SK-N-SH treated with all-trans-retinoic acid at 6 μM for 48 hours (cell line): Measurements from ENCODE around the gene GRN.

Source experiments
- ATAC-seq: fragments of 200-7000 bp; cut with Tn5 transposase; 3 replicates; pipeline ENCODE4 v1.9.1; 2020; ENCODE audit warnings: mild to moderate bottlenecking, moderate library complexity
- ARNTL ChIP-seq: fragments of 450-650 bp; formaldehyde crosslinking; IDR thresholded peaks from 2 replicates; pipeline ENCODE4 v1.5.0; 2020; ENCODE audit warnings: low read depth, mild to moderate bottlenecking, moderate library complexity, borderline replicate concordance
- BACH2 ChIP-seq: fragments of 250-450 bp; sonication (Bioruptor Pico); IDR thresholded peaks from 2 replicates; pipeline ENCODE4 v1.9.0; 2021; ENCODE audit warnings: mild to moderate bottlenecking, borderline replicate concordance
- CREB5 ChIP-seq: fragments of 250-450 bp; sonication (Bioruptor Pico); IDR thresholded peaks from 2 replicates; pipeline ENCODE4 v1.5.1; 2020; ENCODE audit warnings: low read depth, mild to moderate bottlenecking, moderate library complexity
- CSDC2 ChIP-seq: fragments of 250-450 bp; sonication (Bioruptor Pico); IDR thresholded peaks from 2 replicates; pipeline ENCODE4 v1.5.0; 2020; ENCODE audit warnings: mild to moderate bottlenecking, moderate library complexity
- CSRNP3 ChIP-seq: fragments of 250-450 bp; sonication (Bioruptor Pico); IDR thresholded peaks from 2 replicates; pipeline ENCODE4 v1.5.1; 2021; ENCODE audit warnings: mild to moderate bottlenecking, moderate library complexity
- ESRRG ChIP-seq: fragments of 250-450 bp; sonication (Bioruptor Pico); IDR thresholded peaks from 2 replicates; pipeline ENCODE4 v1.6.1; 2021; ENCODE audit warnings: mild to moderate bottlenecking
- GLIS3 ChIP-seq: fragments of 250-450 bp; sonication (Bioruptor Pico); IDR thresholded peaks from 2 replicates; pipeline ENCODE4 v1.5.0; 2020; ENCODE audit warnings: mild to moderate bottlenecking, moderate library complexity
- ISL1 ChIP-seq: fragments of 250-450 bp; sonication (Bioruptor Pico); IDR thresholded peaks from 2 replicates; pipeline ENCODE4 v2.1.2; 2022; ENCODE audit warnings: mild to moderate bottlenecking, moderate library complexity
- OSR1 ChIP-seq: fragments of 250-450 bp; sonication (Bioruptor Pico); IDR thresholded peaks from 2 replicates; pipeline ENCODE4 v1.8.0; 2022; ENCODE audit warnings: moderate library complexity, mild to moderate bottlenecking, inconsistent platforms
- PATZ1 ChIP-seq: fragments of 250-450 bp; sonication (Bioruptor Pico); IDR thresholded peaks from 2 replicates; pipeline ENCODE4 v1.8.0; 2020; ENCODE audit warnings: mild to moderate bottlenecking, moderate library complexity, borderline replicate concordance
- POU6F1 ChIP-seq: fragments of 250-450 bp; sonication (Bioruptor Pico); IDR thresholded peaks from 2 replicates; pipeline ENCODE4 v1.8.0; 2021; ENCODE audit warnings: low read depth, mild to moderate bottlenecking, moderate library complexity, borderline replicate concordance
- PPARA ChIP-seq: fragments of 250-450 bp; sonication (Bioruptor Pico); IDR thresholded peaks from 2 replicates; pipeline ENCODE4 v1.5.0; 2020; ENCODE audit warnings: mild to moderate bottlenecking, borderline replicate concordance
- RARB ChIP-seq: fragments of 250-450 bp; sonication (Bioruptor Pico); IDR thresholded peaks from 2 replicates; pipeline ENCODE4 v1.8.0; 2021; ENCODE audit warnings: mild to moderate bottlenecking, moderate library complexity
- SNAI2 ChIP-seq: fragments of 250-450 bp; sonication (Bioruptor Pico); IDR thresholded peaks from 2 replicates; pipeline ENCODE4 v1.5.0; 2020; ENCODE audit warnings: mild to moderate bottlenecking, moderate library complexity
- TCF4 ChIP-seq: fragments of 250-450 bp; sonication (Bioruptor Pico); IDR thresholded peaks from 2 replicates; pipeline ENCODE4 v1.8.0; 2021; ENCODE audit warnings: mild to moderate bottlenecking, moderate library complexity, borderline replicate concordance
- TOX ChIP-seq: fragments of 250-450 bp; sonication (Bioruptor Pico); IDR thresholded peaks from 2 replicates; pipeline ENCODE4 v1.8.0; 2021; ENCODE audit warnings: mild to moderate bottlenecking, moderate library complexity, borderline replicate concordance
- TSHZ2 ChIP-seq: fragments of 250-450 bp; sonication (Bioruptor Pico); IDR thresholded peaks from 2 replicates; pipeline ENCODE4 v1.5.0; 2020; ENCODE audit warnings: mild to moderate bottlenecking, moderate library complexity
- ZC3H10 ChIP-seq: fragments of 250-450 bp; sonication (Bioruptor Pico); IDR thresholded peaks from 2 replicates; pipeline ENCODE4 v1.5.1; 2021; ENCODE audit warnings: mild to moderate bottlenecking, moderate library complexity
- ZFP3 ChIP-seq: fragments of 250-450 bp; sonication (Bioruptor Pico); IDR thresholded peaks from 2 replicates; pipeline ENCODE4 v1.5.0; 2020; ENCODE audit warnings: mild to moderate bottlenecking, moderate library complexity
- ZFP30 ChIP-seq: fragments of 450-650 bp; formaldehyde crosslinking; IDR thresholded peaks from 2 replicates; pipeline ENCODE4 v1.5.0; 2022; ENCODE audit warnings: mild to moderate bottlenecking, moderate library complexity
- ZNF565 ChIP-seq: fragments of 450-650 bp; formaldehyde crosslinking; conservative IDR thresholded peaks from 2 replicates; pipeline ENCODE4 v1.5.0; 2020; ENCODE audit warnings: low read depth, mild to moderate bottlenecking, moderate library complexity
- ZNF70 ChIP-seq: fragments of 450-650 bp; formaldehyde crosslinking; IDR thresholded peaks from 2 replicates; pipeline ENCODE4 v1.5.0; 2020; ENCODE audit warnings: mild to moderate bottlenecking, moderate library complexity
- ZNF8 ChIP-seq: fragments of 450-650 bp; formaldehyde crosslinking; IDR thresholded peaks from 2 replicates; pipeline ENCODE4 v1.5.0; 2020; ENCODE audit warnings: mild to moderate bottlenecking, moderate library complexity

The GRN gene

GRCh38 chr17:44304651-44305050 lies 40.5 kb upstream of the GRN start:
- no peak for ATAC-seq
- TF ChIP-seq ISL1 (CRISPR knock-in tag), result no peak
- no peak for TF ChIP-seq TSHZ2 (CRISPR knock-in tag)
- TF ChIP-seq ZNF8 (CRISPR knock-in tag), result no peak
- TF ChIP-seq CSDC2 (CRISPR knock-in tag), result no peak
- no peak for TF ChIP-seq ZFP30 (CRISPR knock-in tag)
- TF ChIP-seq ARNTL (CRISPR knock-in tag), result no peak
- no peak for TF ChIP-seq ZC3H10
- TF ChIP-seq CSRNP3 (CRISPR knock-in tag), result no peak
- TF ChIP-seq BACH2 (CRISPR knock-in tag), result no peak
- TF ChIP-seq CREB5 (CRISPR knock-in tag), result no peak
- no peak for TF ChIP-seq ZNF70
- no peak for TF ChIP-seq ESRRG (CRISPR knock-in tag)
- no peak for TF ChIP-seq ZNF565 (CRISPR knock-in tag)
- no peak for TF ChIP-seq PPARA (CRISPR knock-in tag)

GRCh38 chr17:44307387-44308186 lies 37.5 kb upstream of the GRN start:
- ATAC-seq, result peak; percentile 90
- no peak for TF ChIP-seq ESRRG (CRISPR knock-in tag)
- no peak for TF ChIP-seq POU6F1 (CRISPR knock-in tag)
- 0 out of 2 replicates have a peak, but pooled peaks have one; percentile 41 for TF ChIP-seq PATZ1 (CRISPR knock-in tag)
- no peak for TF ChIP-seq CSRNP3 (CRISPR knock-in tag)
- TF ChIP-seq BACH2 (CRISPR knock-in tag), result no peak
- TF ChIP-seq ZFP30 (CRISPR knock-in tag), result no peak; the same call in 1 of the 2 replicates
- no peak for TF ChIP-seq TOX (CRISPR knock-in tag)
- TF ChIP-seq TSHZ2 (CRISPR knock-in tag), result peak; percentile 49; the same call in 1 of the 2 replicates
- no peak for TF ChIP-seq GLIS3
- no peak for TF ChIP-seq CREB5 (CRISPR knock-in tag)
- no peak for TF ChIP-seq ZNF8 (CRISPR knock-in tag)
- peak; percentile 48; the same call in 1 of the 2 replicates for TF ChIP-seq TCF4 (CRISPR knock-in tag)
- TF ChIP-seq CSDC2 (CRISPR knock-in tag), result 0 out of 2 replicates have a peak, but pooled peaks have one; percentile 27
- TF ChIP-seq SNAI2, result no peak
- no peak for TF ChIP-seq OSR1 (CRISPR knock-in tag)
- TF ChIP-seq RARB (CRISPR knock-in tag), result no peak
- no peak for TF ChIP-seq ISL1 (CRISPR knock-in tag)
- TF ChIP-seq ARNTL (CRISPR knock-in tag), result no peak
- TF ChIP-seq ZFP3 (CRISPR knock-in tag), result no peak
- no peak for TF ChIP-seq ZNF70
